ENCODE measurements around the gene MGLL. TPM values are rescaled to one million over a fixed set of nuclear protein-coding genes. Genes with fewer than 3 reads are reported as not detected.
"Not testable (repeated sequence)": the region's sequence is repeated elsewhere in the genome, so short reads cannot be mapped to it uniquely, and the experiment has no call there.

The MGLL gene
- total RNA-seq, 2 experiments from 2014 or later: 0.28 to 0.29 TPM

- Mint-ChIP-seq H3K4me1 (no peaks in the 10 kb centered on the region), H3K4me3 (no peak overlapping the region), H3K36me3 (no peaks in the 10 kb centered on the region), H3K27ac (no peak overlapping the region), H3K27me3 (peaks cover 3% of the 10 kb centered on the region), H3K9me3 (no peaks in the 10 kb centered on the region)
- DNase-seq: no peak
Observed at GRCh38 chr3:127711896-127712295, 110.4 kb downstream of the MGLL start.

- Mint-ChIP-seq H3K27ac (no peak overlapping the region), H3K27me3 (peaks cover 3% of the 10 kb centered on the region), H3K36me3 (no peaks in the 10 kb centered on the region), H3K4me3 (no peak overlapping the region), H3K4me1 (no peaks in the 10 kb centered on the region), H3K9me3 (no peaks in the 10 kb centered on the region)
- DNase-seq: no peak
Observed at GRCh38 chr3:127711021-127711695, 111.2 kb downstream of the MGLL start.

GRCh38 chr3:127710155-127710941 is 112.0 kb downstream of the MGLL start:
- H3K27ac Mint-ChIP-seq: no peak overlapping the region
- no peak for DNase-seq
- H3K4me1 Mint-ChIP-seq: no peaks in the 10 kb centered on the region
- no peak overlapping the region for H3K4me3 Mint-ChIP-seq
- H3K9me3 Mint-ChIP-seq: no peaks in the 10 kb centered on the region
- no peaks in the 10 kb centered on the region for H3K36me3 Mint-ChIP-seq
- H3K27me3 Mint-ChIP-seq: peaks cover 3% of the 10 kb centered on the region

GRCh38 chr3:127709320-127710060 is 112.8 kb downstream of the MGLL start:
- H3K4me3 Mint-ChIP-seq: no peak overlapping the region
- peaks cover under 1% of the 10 kb centered on the region for H3K9me3 Mint-ChIP-seq
- H3K27me3 Mint-ChIP-seq: peaks cover 3% of the 10 kb centered on the region
- DNase-seq: no peak
- no peaks in the 10 kb centered on the region for H3K36me3 Mint-ChIP-seq
- no peak overlapping the region for H3K27ac Mint-ChIP-seq
- H3K4me1 Mint-ChIP-seq: no peaks in the 10 kb centered on the region

- Mint-ChIP-seq H3K9me3 (peaks cover 2% of the 10 kb centered on the region), H3K36me3 (no peaks in the 10 kb centered on the region), H3K27me3 (peaks cover 3% of the 10 kb centered on the region), H3K4me3 (no peak overlapping the region), H3K27ac (no peak overlapping the region), H3K4me1 (no peaks in the 10 kb centered on the region)
- no peak for DNase-seq
Observed at GRCh38 chr3:127708837-127709236, 113.5 kb downstream of the MGLL start.

GRCh38 chr3:127707851-127708411 is 114.4 kb downstream of the MGLL start:
- Mint-ChIP-seq H3K4me3 (no peak overlapping the region), H3K27me3 (peaks cover 3% of the 10 kb centered on the region), H3K27ac (no peak overlapping the region), H3K36me3 (no peaks in the 10 kb centered on the region), H3K9me3 (peaks cover 6% of the 10 kb centered on the region), H3K4me1 (no peaks in the 10 kb centered on the region)
- no peak for DNase-seq

GRCh38 chr3:127706785-127707351 is 115.4 kb downstream of the MGLL start:
- no peak for DNase-seq
- H3K36me3 Mint-ChIP-seq: no peaks in the 10 kb centered on the region
- H3K9me3 Mint-ChIP-seq: peaks cover 6% of the 10 kb centered on the region

GRCh38 chr3:127706312-127706711 is 116.0 kb downstream of the MGLL start:
- no peak overlapping the region for H3K4me3 Mint-ChIP-seq
- H3K27me3 Mint-ChIP-seq: peaks cover 3% of the 10 kb centered on the region
- H3K27ac Mint-ChIP-seq: no peak overlapping the region
- H3K9me3 Mint-ChIP-seq: peaks cover 6% of the 10 kb centered on the region
- no peaks in the 10 kb centered on the region for H3K4me1 Mint-ChIP-seq
- DNase-seq: no peak
- no peaks in the 10 kb centered on the region for H3K36me3 Mint-ChIP-seq

More at GRCh38 chr3:127706785-127707351, 115.4 kb downstream of the MGLL start:
- no peaks in the 10 kb centered on the region for H3K4me1 Mint-ChIP-seq
- H3K4me3 Mint-ChIP-seq: no peak overlapping the region
- no peak overlapping the region for H3K27ac Mint-ChIP-seq
- H3K27me3 Mint-ChIP-seq: peaks cover 3% of the 10 kb centered on the region

GRCh38 chr3:127704840-127705239 is 117.5 kb downstream of the MGLL start:
- not testable (repeated sequence) for H3K27me3 Mint-ChIP-seq, H3K9me3 Mint-ChIP-seq, H3K4me1 Mint-ChIP-seq, H3K27ac Mint-ChIP-seq, H3K4me3 Mint-ChIP-seq, DNase-seq, H3K36me3 Mint-ChIP-seq

GRCh38 chr3:127702151-127702578 is 120.2 kb downstream of the MGLL start:
- Mint-ChIP-seq H3K9me3 (peaks cover 6% of the 10 kb centered on the region), H3K27me3 (no peaks in the 10 kb centered on the region), H3K4me3 (no peak overlapping the region), H3K4me1 (no peaks in the 10 kb centered on the region), H3K27ac (no peak overlapping the region), H3K36me3 (no peaks in the 10 kb centered on the region)
- DNase-seq: no peak

- Mint-ChIP-seq H3K27me3 (no peaks in the 10 kb centered on the region), H3K4me1 (peaks cover 3% of the 10 kb centered on the region), H3K27ac (no peak overlapping the region), H3K9me3 (peaks cover 6% of the 10 kb centered on the region), H3K36me3 (no peaks in the 10 kb centered on the region), H3K4me3 (no peak overlapping the region)
- no peak for DNase-seq
Observed at GRCh38 chr3:127701280-127701911, 120.9 kb downstream of the MGLL start.

- H3K4me1 Mint-ChIP-seq: peaks cover 3% of the 10 kb centered on the region
- no peaks in the 10 kb centered on the region for H3K27me3 Mint-ChIP-seq
- H3K9me3 Mint-ChIP-seq: peaks cover 6% of the 10 kb centered on the region
- H3K27ac Mint-ChIP-seq: no peak overlapping the region
- H3K4me3 Mint-ChIP-seq: no peak overlapping the region
- H3K36me3 Mint-ChIP-seq: no peaks in the 10 kb centered on the region
- DNase-seq: no peak
Observed at GRCh38 chr3:127700406-127700805, 121.9 kb downstream of the MGLL start.

GRCh38 chr3:127699416-127700300 is 122.7 kb downstream of the MGLL start:
- peaks cover 3% of the 10 kb centered on the region for H3K4me1 Mint-ChIP-seq
- H3K9me3 Mint-ChIP-seq: peaks cover 6% of the 10 kb centered on the region
- H3K36me3 Mint-ChIP-seq: no peaks in the 10 kb centered on the region
- no peaks in the 10 kb centered on the region for H3K27me3 Mint-ChIP-seq
- no peak overlapping the region for H3K4me3 Mint-ChIP-seq
- no peak for DNase-seq
- no peak overlapping the region for H3K27ac Mint-ChIP-seq
